ENCODE measurements around the gene RPL39L. TPM values are rescaled to one million over a fixed set of nuclear protein-coding genes. Genes with fewer than 3 reads are reported as not detected.

Gene RPL39L
- total RNA-seq, 1 donor from 2014 or later, result 10.8 TPM

DNA sequence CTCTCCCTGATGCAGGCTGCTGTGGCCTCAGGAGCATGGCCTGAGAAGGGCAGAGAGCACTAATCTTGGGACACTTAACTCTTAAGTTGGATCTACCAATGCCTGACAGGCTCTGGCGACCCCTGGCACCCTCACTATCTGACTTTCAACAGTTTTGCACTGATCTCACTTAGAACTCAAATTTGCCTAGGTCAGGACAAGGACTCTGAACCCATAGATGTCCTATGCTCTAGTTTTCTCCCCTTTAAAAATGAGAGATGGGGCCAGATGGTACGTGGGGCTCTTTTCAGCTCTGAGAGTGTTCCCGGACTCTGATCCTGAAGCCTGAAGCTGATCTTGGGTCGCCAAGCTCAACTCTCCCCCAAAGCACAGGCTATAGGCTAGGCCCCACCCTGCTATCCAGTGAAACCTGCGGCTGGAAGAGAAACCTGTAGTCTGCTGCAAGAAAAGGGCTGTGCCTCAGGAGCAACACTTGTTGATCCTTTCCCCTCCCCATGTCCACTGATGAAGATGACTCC, 65.7 kb downstream of the RPL39L start:
- H3K4me1 ChIP-seq, result no peaks in the 10 kb centered on the region
- TF ChIP-seq, protein P1, sequence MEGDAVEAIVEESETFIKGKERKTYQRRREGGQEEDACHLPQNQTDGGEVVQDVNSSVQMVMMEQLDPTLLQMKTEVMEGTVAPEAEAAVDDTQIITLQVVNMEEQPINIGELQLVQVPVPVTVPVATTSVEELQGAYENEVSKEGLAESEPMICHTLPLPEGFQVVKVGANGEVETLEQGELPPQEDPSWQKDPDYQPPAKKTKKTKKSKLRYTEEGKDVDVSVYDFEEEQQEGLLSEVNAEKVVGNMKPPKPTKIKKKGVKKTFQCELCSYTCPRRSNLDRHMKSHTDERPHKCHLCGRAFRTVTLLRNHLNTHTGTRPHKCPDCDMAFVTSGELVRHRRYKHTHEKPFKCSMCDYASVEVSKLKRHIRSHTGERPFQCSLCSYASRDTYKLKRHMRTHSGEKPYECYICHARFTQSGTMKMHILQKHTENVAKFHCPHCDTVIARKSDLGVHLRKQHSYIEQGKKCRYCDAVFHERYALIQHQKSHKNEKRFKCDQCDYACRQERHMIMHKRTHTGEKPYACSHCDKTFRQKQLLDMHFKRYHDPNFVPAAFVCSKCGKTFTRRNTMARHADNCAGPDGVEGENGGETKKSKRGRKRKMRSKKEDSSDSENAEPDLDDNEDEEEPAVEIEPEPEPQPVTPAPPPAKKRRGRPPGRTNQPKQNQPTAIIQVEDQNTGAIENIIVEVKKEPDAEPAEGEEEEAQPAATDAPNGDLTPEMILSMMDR (IDR thresholded peaks at IDR 0.05), result no peak
- DNase-seq (ENCODE audit: extremely low spot score in 2 of 2), result peak in 1 of 2 donors; percentile 67
- intact Hi-C loops (cut with DNase I), result no loop called here
- no peaks in the 10 kb centered on the region for H3K9me3 ChIP-seq
- no peaks in the 10 kb centered on the region for H3K27me3 ChIP-seq
- no peak overlapping the region for H3K4me3 ChIP-seq
- peaks cover 0 to 10% of the 10 kb centered on the region in 2 donors for H3K36me3 ChIP-seq
- no peak overlapping the region for H3K27ac ChIP-seq

DNA sequence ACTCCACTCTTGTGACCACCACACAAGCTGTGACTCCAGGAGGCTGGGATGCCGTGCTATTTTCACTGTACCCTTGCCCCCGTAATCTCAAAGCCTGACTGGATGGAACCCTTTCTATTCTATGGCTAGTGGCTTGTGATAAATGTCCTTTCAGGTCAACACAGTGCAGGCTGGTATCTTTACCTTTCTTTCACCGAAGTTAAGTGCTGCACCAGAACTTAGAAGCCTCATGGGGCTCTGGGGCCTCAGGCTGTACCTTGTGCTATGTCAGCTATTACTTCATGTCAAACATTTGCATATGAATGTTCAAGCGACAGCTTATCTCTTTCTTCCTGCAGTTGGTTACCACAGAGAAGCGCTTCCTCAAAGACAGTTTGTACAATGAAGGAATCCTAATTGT, 66.8 kb downstream of the RPL39L start:
- Histone ChIP-seq H3K4me3 (no peak overlapping the region), H3K4me1 (no peaks in the 10 kb centered on the region), H3K9me3 (no peaks in the 10 kb centered on the region), H3K36me3 (peaks cover 0 to 10% of the 10 kb centered on the region in 2 donors), H3K27ac (no peak overlapping the region), H3K27me3 (no peaks in the 10 kb centered on the region)
- no peak for TF ChIP-seq POLR2A (IDR thresholded peaks at IDR 0.05)
- TF ChIP-seq, protein P1 (IDR thresholded peaks at IDR 0.05), result no peak
- no peak for TF ChIP-seq POLR2AphosphoS5 (IDR thresholded peaks at IDR 0.05; ENCODE audit: insufficient read depth in 1 of 2, low read depth in 1 of 2)
- DNase-seq (ENCODE audit: extremely low spot score in 2 of 2), result no peak
- intact Hi-C loops (cut with DNase I), result no loop called here

DNA sequence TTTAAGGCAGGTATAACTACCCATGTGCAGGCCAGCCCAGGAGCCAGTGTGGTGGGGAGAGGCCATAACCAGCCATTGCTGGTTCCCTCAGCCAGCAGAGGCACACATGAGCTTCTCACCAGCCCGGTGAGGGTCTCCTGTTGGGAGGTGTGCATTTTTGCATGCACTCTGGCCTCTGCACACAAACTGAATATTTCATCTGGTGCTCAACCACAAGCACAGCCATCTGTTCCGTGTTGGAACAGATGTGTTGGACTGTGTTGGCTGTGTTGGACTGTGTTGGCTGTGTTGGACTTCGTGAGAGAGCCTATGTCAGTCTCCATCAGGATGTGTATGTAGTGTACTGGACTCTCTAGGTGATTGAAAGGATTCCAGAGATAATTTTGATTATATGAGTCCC, 67.2 kb downstream of the RPL39L start:
- Histone ChIP-seq H3K9me3 (no peaks in the 10 kb centered on the region), H3K27ac (no peak overlapping the region), H3K4me3 (no peak overlapping the region), H3K4me1 (no peaks in the 10 kb centered on the region), H3K27me3 (no peaks in the 10 kb centered on the region), H3K36me3 (peaks cover 0 to 10% of the 10 kb centered on the region in 2 donors)
- TF ChIP-seq, protein P1 (IDR thresholded peaks at IDR 0.05), result no peak
- TF ChIP-seq POLR2A (IDR thresholded peaks at IDR 0.05) (no peak), POLR2AphosphoS5 (IDR thresholded peaks at IDR 0.05; ENCODE audit: insufficient read depth in 1 of 2, low read depth in 1 of 2) (no peak)
- peak in 1 of 2 donors; percentile 58 for DNase-seq (ENCODE audit: extremely low spot score in 2 of 2)
- intact Hi-C loops (cut with DNase I), result no loop called here

Other genes starting within 250 kb of the RPL39L start
- gene ST6GAL1, start 209.0 kb downstream of the RPL39L start, total RNA-seq, result 37.8 TPM
- gene RTP1, start 58.0 kb upstream of the RPL39L start, total RNA-seq, result not detected
- 172 TPM for gene MASP1, start 152.2 kb upstream of the RPL39L start, total RNA-seq
- 0.98 TPM for gene RTP4, start 228.9 kb upstream of the RPL39L start, total RNA-seq